Fibroblast of pulmonary artery (primary cell): ENCODE measurements around the gene HK1.
A peak's percentile ranks its signal among the peaks of the same experiment; 100 is the strongest.

Experiments
- DNase-seq: peaks from one replicate; pipeline ENCODE4 v3.0.0-alpha.2; 2010; ENCODE audit warnings: low read depth
- H3K4me3 ChIP-seq: replicated peaks from 2 replicates; pipeline ENCODE4 v1.5.1; 2011; ENCODE audit warnings: low read depth, mild to moderate bottlenecking, control low read depth, low read length, moderate library complexity
- CTCF ChIP-seq: IDR thresholded peaks from 2 replicates; pipeline ENCODE4 v1.5.1; 2011; ENCODE audit warnings: mild to moderate bottlenecking, control low read depth, low read length, inconsistent platforms; ENCODE audit errors: missing control alignments

HK1 gene

GRCh38 chr10:69383558-69383957 is 105.3 kb downstream of the HK1 start:
- peak; percentile 24 for TF ChIP-seq CTCF
- peak; percentile 59 for DNase-seq
- H3K4me3 ChIP-seq = no peak overlapping the region

- DNase-seq = no peak
- H3K4me3 ChIP-seq = no peak overlapping the region
- TF ChIP-seq CTCF = no peak
These were observed 106.0 kb downstream of the HK1 start for GRCh38 chr10:69384320-69384719.

- DNase-seq = no peak
- no peak for TF ChIP-seq CTCF
- no peak overlapping the region for H3K4me3 ChIP-seq
These were observed 107.4 kb downstream of the HK1 start for GRCh38 chr10:69385454-69386350.

- TF ChIP-seq CTCF = no peak
- no peak overlapping the region for H3K4me3 ChIP-seq
- no peak for DNase-seq
These were observed 109.2 kb downstream of the HK1 start for GRCh38 chr10:69387500-69387899.

GRCh38 chr10:69388488-69388887 is 110.2 kb downstream of the HK1 start:
- no peak overlapping the region for H3K4me3 ChIP-seq
- DNase-seq = no peak
- TF ChIP-seq CTCF = no peak

GRCh38 chr10:69389827-69390490 is 111.7 kb downstream of the HK1 start:
- no peak overlapping the region for H3K4me3 ChIP-seq
- peak; percentile 77 for DNase-seq
- no peak for TF ChIP-seq CTCF
